ENCODE results near the gene S100A3. TPM values are rescaled to one million over a fixed set of nuclear protein-coding genes. Genes with fewer than 3 reads are reported as not detected.

The S100A3 gene
- total RNA-seq, 1 experiment from 2014 or later, result not detected

- TSS peak; percentile 28 for BruUV-seq (replicated peaks)
- CTCF ChIA-PET, result interaction anchor here (0.8 to 6.0 kb wide), 4 partner anchors 8 to 32 kb away, joined by 3 to 117 read pairs (median 45); partner anchors contain the start of genes S100A2 and S100A4
- TF ChIP-seq CTCF (IDR thresholded peaks at IDR 0.05; ENCODE audit: unreplicated experiment), result no peak
- intact Hi-C loops (cut with micrococcal nuclease; ENCODE audit: unreplicated experiment), result no loop called here
- H3K9me3 Mint-ChIP-seq (ENCODE audit: low read depth, unreplicated experiment), result no peaks in the 10 kb centered on the region
- peaks cover 65% of the 10 kb centered on the region for H3K36me3 Mint-ChIP-seq (ENCODE audit: insufficient read depth, unreplicated experiment)
- no peaks in the 10 kb centered on the region for H3K27me3 Mint-ChIP-seq (ENCODE audit: unreplicated experiment)
- H3K4me3 Mint-ChIP-seq (ENCODE audit: low read depth, unreplicated experiment), result peak overlapping the region; percentile 93
- DNase-seq, result peak; percentile 59
- peaks cover 84% of the 10 kb centered on the region for H3K4me1 Mint-ChIP-seq (ENCODE audit: low read depth, unreplicated experiment)
- H3K27ac Mint-ChIP-seq (ENCODE audit: unreplicated experiment), result peak overlapping the region; percentile 77
Measured at GRCh38 chr1:153536671-153537375, 12.2 kb downstream of the S100A3 start.

DNA sequence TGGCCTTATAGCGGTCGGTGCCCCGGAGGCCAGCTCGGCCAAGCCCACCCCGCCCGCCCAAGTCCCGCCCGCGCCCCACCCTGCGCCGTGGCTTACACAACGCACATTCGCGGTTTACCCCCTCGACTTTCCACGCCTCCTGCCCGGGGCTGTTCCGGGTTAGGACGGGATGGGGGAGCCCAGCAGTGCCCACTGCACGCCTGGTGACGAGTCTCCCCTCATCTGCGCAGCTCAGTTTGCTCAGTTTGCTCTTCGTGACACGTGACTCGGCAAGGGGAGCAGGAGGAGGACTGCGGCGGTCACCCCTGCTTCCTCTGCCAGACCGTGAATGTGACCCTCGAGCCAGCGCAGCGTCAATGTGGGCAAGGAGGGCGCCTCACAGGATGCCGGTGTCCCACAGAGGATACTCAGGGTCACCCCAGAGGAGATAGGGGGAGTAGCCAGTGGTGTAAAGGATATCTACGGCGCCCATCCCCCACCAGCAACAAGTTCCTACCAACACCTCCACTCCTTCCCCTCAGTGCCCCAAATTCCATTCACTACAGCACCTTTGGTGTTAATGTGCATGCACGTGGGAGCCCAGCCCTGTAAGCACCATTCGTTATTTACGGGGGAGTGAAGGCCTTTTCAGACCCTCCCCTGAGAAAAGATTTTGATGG is 12.9 kb downstream of the S100A3 start:
- intact Hi-C loops (cut with micrococcal nuclease; ENCODE audit: unreplicated experiment), result no loop called here
- no peak for TF ChIP-seq CTCF (IDR thresholded peaks at IDR 0.05; ENCODE audit: unreplicated experiment)
- Mint-ChIP-seq H3K36me3 (ENCODE audit: insufficient read depth, unreplicated experiment) (peaks cover 65% of the 10 kb centered on the region), H3K27me3 (ENCODE audit: unreplicated experiment) (no peaks in the 10 kb centered on the region), H3K4me1 (ENCODE audit: low read depth, unreplicated experiment) (peaks cover 78% of the 10 kb centered on the region), H3K4me3 (ENCODE audit: low read depth, unreplicated experiment) (peak overlapping the region; percentile 93), H3K27ac (ENCODE audit: unreplicated experiment) (peak overlapping the region; percentile 77), H3K9me3 (ENCODE audit: low read depth, unreplicated experiment) (no peaks in the 10 kb centered on the region)
- CTCF ChIA-PET, result interaction anchor here (0.5 to 6.0 kb wide), 9 partner anchors 9 to 76 kb away, joined by 3 to 117 read pairs (median 5); partner anchors contain the start of genes S100A16, S100A2 and S100A4
- peak; percentile 96 for DNase-seq
- BruUV-seq (replicated peaks), result no TSS peak

GRCh38 chr1:153535242-153536011 is 13.6 kb downstream of the S100A3 start, which contains the start of gene S100A6:
Gene S100A6 (minus strand): TSS chr1:153535991. CDS start chr1:153535339, 652 bp downstream.
- intact Hi-C loops (cut with micrococcal nuclease; ENCODE audit: unreplicated experiment), result no loop called here
- H3K27me3 Mint-ChIP-seq (ENCODE audit: unreplicated experiment), result no peaks in the 10 kb centered on the region
- DNase-seq, result peak; percentile 71
- no peak for TF ChIP-seq CTCF (IDR thresholded peaks at IDR 0.05; ENCODE audit: unreplicated experiment)
- peak within 1 kb of the TSS; percentile 93 for H3K4me3 Mint-ChIP-seq (ENCODE audit: low read depth, unreplicated experiment)
- H3K27ac Mint-ChIP-seq (ENCODE audit: unreplicated experiment), result peak within 1 kb of the TSS; percentile 77
- peaks cover 71% of the 10 kb centered on the region for H3K4me1 Mint-ChIP-seq (ENCODE audit: low read depth, unreplicated experiment)
- no peaks in the 10 kb centered on the region for H3K9me3 Mint-ChIP-seq (ENCODE audit: low read depth, unreplicated experiment)
- peaks cover 69% of the 10 kb centered on the region for H3K36me3 Mint-ChIP-seq (ENCODE audit: insufficient read depth, unreplicated experiment)
- CTCF ChIA-PET, result interaction anchor here (0.5 to 6.0 kb wide), 12 partner anchors 9 to 81 kb away, joined by 3 to 117 read pairs (median 4); partner anchors contain the start of genes S100A14, S100A16, S100A2 and S100A4
- TSS peak; percentile 68 for BruUV-seq (replicated peaks)

- CTCF ChIA-PET, result interaction anchor here (0.7 to 6.0 kb wide), 9 partner anchors 10 to 81 kb away, joined by 3 to 117 read pairs (median 4); partner anchors contain the start of genes S100A14, S100A16, S100A2 and S100A4
- peaks cover 65% of the 10 kb centered on the region for H3K4me1 Mint-ChIP-seq (ENCODE audit: low read depth, unreplicated experiment)
- H3K27me3 Mint-ChIP-seq (ENCODE audit: unreplicated experiment), result no peaks in the 10 kb centered on the region
- BruUV-seq (replicated peaks), result no TSS peak
- TF ChIP-seq CTCF (IDR thresholded peaks at IDR 0.05; ENCODE audit: unreplicated experiment), result no peak
- no peaks in the 10 kb centered on the region for H3K9me3 Mint-ChIP-seq (ENCODE audit: low read depth, unreplicated experiment)
- H3K27ac Mint-ChIP-seq (ENCODE audit: unreplicated experiment), result peak overlapping the region; percentile 77
- intact Hi-C loops (cut with micrococcal nuclease; ENCODE audit: unreplicated experiment), result no loop called here
- no peak for DNase-seq
- H3K36me3 Mint-ChIP-seq (ENCODE audit: insufficient read depth, unreplicated experiment), result peaks cover 70% of the 10 kb centered on the region
- peak overlapping the region; percentile 93 for H3K4me3 Mint-ChIP-seq (ENCODE audit: low read depth, unreplicated experiment)
Measured at GRCh38 chr1:153534925-153535241, 14.2 kb downstream of the S100A3 start.

Measured in Calu3 (cell line).